Measurements from ENCODE around the gene PLEKHM2.

The PLEKHM2 gene

GRCh38 chr1:15676688-15677661 is 7.1 kb upstream of the PLEKHM2 start:
- H2AFZ ChIP-seq (ENCODE audit: low read length, unreplicated experiment), result no peak overlapping the region
- H3K27me3 ChIP-seq (ENCODE audit: insufficient read depth, low read length), result no peaks in the 10 kb centered on the region
- H3K4me1 ChIP-seq (ENCODE audit: control insufficient read depth, insufficient read depth, low read length, unreplicated experiment), result peaks cover 26% of the 10 kb centered on the region
- no peaks in the 10 kb centered on the region for H3K79me2 ChIP-seq (ENCODE audit: control insufficient read depth, insufficient read depth, low read length, unreplicated experiment)
- no peaks in the 10 kb centered on the region for H3K36me3 ChIP-seq (ENCODE audit: insufficient read depth, low read length)
- H3K27ac ChIP-seq (ENCODE audit: low read depth, low read length), result no peak overlapping the region
- no peak overlapping the region for H3K4me3 ChIP-seq (ENCODE audit: low read depth, low read length)

- H3K27ac ChIP-seq (ENCODE audit: low read depth, low read length), result no peak overlapping the region
- H3K79me2 ChIP-seq (ENCODE audit: control insufficient read depth, insufficient read depth, low read length, unreplicated experiment), result peaks cover 2% of the 10 kb centered on the region
- peaks cover 28% of the 10 kb centered on the region for H3K4me1 ChIP-seq (ENCODE audit: control insufficient read depth, insufficient read depth, low read length, unreplicated experiment)
- no peaks in the 10 kb centered on the region for H3K27me3 ChIP-seq (ENCODE audit: insufficient read depth, low read length)
- H3K36me3 ChIP-seq (ENCODE audit: insufficient read depth, low read length), result no peaks in the 10 kb centered on the region
- H3K4me3 ChIP-seq (ENCODE audit: low read depth, low read length), result no peak overlapping the region
- H2AFZ ChIP-seq (ENCODE audit: low read length, unreplicated experiment), result no peak overlapping the region
Observed at GRCh38 chr1:15678578-15678977, 5.5 kb upstream of the PLEKHM2 start.

GRCh38 chr1:15680131-15680530 is 4.0 kb upstream of the PLEKHM2 start:
- no peaks in the 10 kb centered on the region for H3K27me3 ChIP-seq (ENCODE audit: insufficient read depth, low read length)
- peak overlapping the region; percentile 10 for H2AFZ ChIP-seq (ENCODE audit: low read length, unreplicated experiment)
- peak overlapping the region; percentile 91 for H3K27ac ChIP-seq (ENCODE audit: low read depth, low read length)
- peaks cover 31% of the 10 kb centered on the region for H3K4me1 ChIP-seq (ENCODE audit: control insufficient read depth, insufficient read depth, low read length, unreplicated experiment)
- 0 out of 2 replicates have a peak overlapping the region, but pooled peaks have one; percentile 23 for H3K4me3 ChIP-seq (ENCODE audit: low read depth, low read length)
- H3K36me3 ChIP-seq (ENCODE audit: insufficient read depth, low read length), result no peaks in the 10 kb centered on the region
- H3K79me2 ChIP-seq (ENCODE audit: control insufficient read depth, insufficient read depth, low read length, unreplicated experiment), result peaks cover 14% of the 10 kb centered on the region

GRCh38 chr1:15680561-15681348 is 3.4 kb upstream of the PLEKHM2 start:
- H2AFZ ChIP-seq (ENCODE audit: low read length, unreplicated experiment), result peak overlapping the region; percentile 16
- H3K4me1 ChIP-seq (ENCODE audit: control insufficient read depth, insufficient read depth, low read length, unreplicated experiment), result peaks cover 33% of the 10 kb centered on the region
- peak overlapping the region; percentile 91 for H3K27ac ChIP-seq (ENCODE audit: low read depth, low read length)

GRCh38 chr1:15681349-15682292 is 2.5 kb upstream of the PLEKHM2 start:
- peak overlapping the region; percentile 16 for H2AFZ ChIP-seq (ENCODE audit: low read length, unreplicated experiment)
- H3K27me3 ChIP-seq (ENCODE audit: insufficient read depth, low read length), result no peaks in the 10 kb centered on the region
- peak overlapping the region; percentile 91 for H3K27ac ChIP-seq (ENCODE audit: low read depth, low read length)

More at GRCh38 chr1:15680561-15681348, 3.4 kb upstream of the PLEKHM2 start:
- Histone ChIP-seq H3K27me3 (ENCODE audit: insufficient read depth, low read length) (no peaks in the 10 kb centered on the region), H3K4me3 (ENCODE audit: low read depth, low read length) (0 out of 2 replicates have a peak overlapping the region, but pooled peaks have one; percentile 23), H3K79me2 (ENCODE audit: control insufficient read depth, insufficient read depth, low read length, unreplicated experiment) (peaks cover 20% of the 10 kb centered on the region), H3K36me3 (ENCODE audit: insufficient read depth, low read length) (no peaks in the 10 kb centered on the region)

GRCh38 chr1:15682936-15683341 is 1.2 kb upstream of the PLEKHM2 start:
- no peaks in the 10 kb centered on the region for H3K27me3 ChIP-seq (ENCODE audit: insufficient read depth, low read length)
- peaks cover 5% of the 10 kb centered on the region; the same call in 1 of the 2 replicates for H3K36me3 ChIP-seq (ENCODE audit: insufficient read depth, low read length)
- peaks cover 43% of the 10 kb centered on the region for H3K4me1 ChIP-seq (ENCODE audit: control insufficient read depth, insufficient read depth, low read length, unreplicated experiment)
- H3K27ac ChIP-seq (ENCODE audit: low read depth, low read length), result 0 out of 2 replicates have a peak overlapping the region, but pooled peaks have one; percentile 17
- no peak overlapping the region for H2AFZ ChIP-seq (ENCODE audit: low read length, unreplicated experiment)
- no peak overlapping the region for H3K4me3 ChIP-seq (ENCODE audit: low read depth, low read length)
- H3K79me2 ChIP-seq (ENCODE audit: control insufficient read depth, insufficient read depth, low read length, unreplicated experiment), result peaks cover 41% of the 10 kb centered on the region

More at GRCh38 chr1:15681349-15682292, 2.5 kb upstream of the PLEKHM2 start:
- H3K36me3 ChIP-seq (ENCODE audit: insufficient read depth, low read length), result no peaks in the 10 kb centered on the region
- H3K4me1 ChIP-seq (ENCODE audit: control insufficient read depth, insufficient read depth, low read length, unreplicated experiment), result peaks cover 38% of the 10 kb centered on the region
- peaks cover 28% of the 10 kb centered on the region for H3K79me2 ChIP-seq (ENCODE audit: control insufficient read depth, insufficient read depth, low read length, unreplicated experiment)
- H3K4me3 ChIP-seq (ENCODE audit: low read depth, low read length), result no peak overlapping the region

- peaks cover 5% of the 10 kb centered on the region; the same call in 1 of the 2 replicates for H3K36me3 ChIP-seq (ENCODE audit: insufficient read depth, low read length)
- peaks cover 45% of the 10 kb centered on the region for H3K79me2 ChIP-seq (ENCODE audit: control insufficient read depth, insufficient read depth, low read length, unreplicated experiment)
- peak overlapping the region; percentile 83 for H3K4me3 ChIP-seq (ENCODE audit: low read depth, low read length)
- H3K4me1 ChIP-seq (ENCODE audit: control insufficient read depth, insufficient read depth, low read length, unreplicated experiment), result peaks cover 40% of the 10 kb centered on the region
- peak overlapping the region; percentile 86 for H3K27ac ChIP-seq (ENCODE audit: low read depth, low read length)
- no peaks in the 10 kb centered on the region for H3K27me3 ChIP-seq (ENCODE audit: insufficient read depth, low read length)
- H2AFZ ChIP-seq (ENCODE audit: low read length, unreplicated experiment), result peak overlapping the region; percentile 90
Observed at GRCh38 chr1:15683345-15684039, 628 bp upstream of the PLEKHM2 start.

- peaks cover 5% of the 10 kb centered on the region; the same call in 1 of the 2 replicates for H3K36me3 ChIP-seq (ENCODE audit: insufficient read depth, low read length)
- H3K79me2 ChIP-seq (ENCODE audit: control insufficient read depth, insufficient read depth, low read length, unreplicated experiment), result peaks cover 57% of the 10 kb centered on the region
- peak overlapping the region; percentile 97 for H3K4me3 ChIP-seq (ENCODE audit: low read depth, low read length)
- peaks cover 37% of the 10 kb centered on the region for H3K4me1 ChIP-seq (ENCODE audit: control insufficient read depth, insufficient read depth, low read length, unreplicated experiment)
- H3K27ac ChIP-seq (ENCODE audit: low read depth, low read length), result peak overlapping the region; percentile 67
- H3K27me3 ChIP-seq (ENCODE audit: insufficient read depth, low read length), result no peaks in the 10 kb centered on the region
- H2AFZ ChIP-seq (ENCODE audit: low read length, unreplicated experiment), result peak overlapping the region; percentile 94
Observed at GRCh38 chr1:15684468-15685291, 560 bp downstream of the PLEKHM2 start.

- H3K27ac ChIP-seq (ENCODE audit: low read depth, low read length), result 0 out of 2 replicates have a peak overlapping the region, but pooled peaks have one; percentile 4
- peaks cover 5% of the 10 kb centered on the region; the same call in 1 of the 2 replicates for H3K36me3 ChIP-seq (ENCODE audit: insufficient read depth, low read length)
- peak overlapping the region; percentile 97 for H3K4me3 ChIP-seq (ENCODE audit: low read depth, low read length)
- no peaks in the 10 kb centered on the region for H3K27me3 ChIP-seq (ENCODE audit: insufficient read depth, low read length)
- H3K79me2 ChIP-seq (ENCODE audit: control insufficient read depth, insufficient read depth, low read length, unreplicated experiment), result peaks cover 66% of the 10 kb centered on the region
- peaks cover 30% of the 10 kb centered on the region for H3K4me1 ChIP-seq (ENCODE audit: control insufficient read depth, insufficient read depth, low read length, unreplicated experiment)
- H2AFZ ChIP-seq (ENCODE audit: low read length, unreplicated experiment), result no peak overlapping the region
Observed at GRCh38 chr1:15685820-15686219, 1.7 kb downstream of the PLEKHM2 start.
